GM19395 (cell line): Measurements from ENCODE around the gene SSTR3.
A peak's percentile ranks its signal among the peaks of the same experiment; 100 is the strongest.

Experiments
- ATAC-seq: cut with Tn5 transposase; IDR thresholded peaks from one replicate; pipeline ENCODE4 v1.9.1; 2021; ENCODE audit warnings: mild to moderate bottlenecking, moderate library complexity; ENCODE audit not compliant: unreplicated experiment

SSTR3 gene

DNA sequence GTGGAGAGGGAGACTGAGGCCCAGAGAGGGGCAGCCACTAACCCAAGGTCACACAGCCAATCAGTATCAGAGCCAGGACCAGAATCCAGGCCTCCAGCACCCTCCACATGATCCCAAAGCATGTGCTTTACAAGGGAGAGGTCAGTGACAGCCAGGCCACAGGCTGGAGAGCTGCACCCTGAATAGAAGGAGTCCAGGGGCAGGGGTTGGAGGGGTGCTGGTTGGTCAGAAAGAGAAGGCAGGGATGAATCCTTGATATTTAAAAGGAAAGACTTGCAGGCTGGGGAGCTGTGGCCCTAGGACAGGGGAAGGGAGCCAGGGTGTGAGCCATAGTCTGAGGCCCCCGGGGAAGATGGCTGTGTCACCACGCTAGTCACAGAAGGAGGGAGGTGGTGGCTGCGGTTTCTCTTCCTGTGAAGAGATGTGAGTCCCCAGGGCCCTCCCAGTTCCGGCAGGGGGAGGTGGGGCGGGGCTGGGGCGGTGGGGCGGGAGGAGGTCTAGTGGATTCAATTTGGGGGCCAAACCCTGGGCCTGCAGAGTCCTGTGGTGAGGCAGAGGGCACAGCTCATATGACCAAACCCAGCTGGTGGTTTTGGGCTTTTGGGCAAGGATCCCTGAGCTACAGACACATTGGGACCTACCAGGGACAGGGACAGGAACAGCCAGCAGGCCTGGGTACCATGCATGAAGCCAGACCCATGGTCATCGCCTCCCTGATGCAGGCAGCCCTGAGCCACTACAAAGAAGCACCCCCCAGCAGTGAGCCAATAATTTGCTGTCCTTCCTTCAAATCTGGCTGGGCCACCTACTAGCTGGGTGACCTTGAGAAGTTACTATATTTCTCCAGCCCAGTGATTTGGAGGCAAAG is 17.8 kb upstream of the SSTR3 start:
- no peak for ATAC-seq

DNA sequence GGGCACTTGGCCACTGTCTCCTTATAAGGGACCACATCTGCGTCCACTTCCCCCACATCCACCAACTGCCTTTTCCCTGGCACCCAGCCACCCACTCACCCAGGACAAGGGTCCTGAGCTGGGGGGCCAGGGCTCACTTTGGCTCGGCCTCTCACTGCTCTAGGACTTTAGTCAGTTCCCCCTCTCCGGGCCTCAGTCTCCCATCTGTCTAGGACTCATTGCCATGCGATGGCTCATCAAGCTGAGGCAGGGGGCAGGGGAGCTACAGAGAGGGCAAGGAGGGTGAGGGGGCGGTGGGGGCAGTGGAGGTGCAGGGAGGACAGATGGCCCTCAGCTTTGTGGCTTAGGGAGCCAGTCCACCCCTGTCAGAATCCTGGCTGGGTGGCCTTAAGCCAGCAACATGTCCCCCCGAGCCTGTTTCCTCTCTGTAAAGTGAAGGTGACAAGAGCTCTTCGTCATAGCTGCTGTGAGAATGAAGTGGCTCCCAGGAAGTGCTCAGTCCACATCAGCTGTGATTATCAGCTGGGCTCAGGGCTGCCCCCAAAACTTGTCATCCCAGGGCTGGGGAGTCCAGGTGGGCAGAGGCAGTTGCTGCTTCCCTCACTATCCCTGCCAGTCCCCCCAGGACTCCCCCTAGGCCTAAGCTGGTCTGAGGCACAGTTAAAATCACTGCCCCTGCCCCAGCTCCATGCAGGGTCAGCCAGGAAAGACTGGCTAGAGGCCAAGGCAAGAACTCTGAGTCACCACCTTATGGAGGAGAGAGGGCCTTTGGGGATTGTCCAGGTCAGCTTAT is 16.9 kb upstream of the SSTR3 start:
- ATAC-seq, result no peak

DNA sequence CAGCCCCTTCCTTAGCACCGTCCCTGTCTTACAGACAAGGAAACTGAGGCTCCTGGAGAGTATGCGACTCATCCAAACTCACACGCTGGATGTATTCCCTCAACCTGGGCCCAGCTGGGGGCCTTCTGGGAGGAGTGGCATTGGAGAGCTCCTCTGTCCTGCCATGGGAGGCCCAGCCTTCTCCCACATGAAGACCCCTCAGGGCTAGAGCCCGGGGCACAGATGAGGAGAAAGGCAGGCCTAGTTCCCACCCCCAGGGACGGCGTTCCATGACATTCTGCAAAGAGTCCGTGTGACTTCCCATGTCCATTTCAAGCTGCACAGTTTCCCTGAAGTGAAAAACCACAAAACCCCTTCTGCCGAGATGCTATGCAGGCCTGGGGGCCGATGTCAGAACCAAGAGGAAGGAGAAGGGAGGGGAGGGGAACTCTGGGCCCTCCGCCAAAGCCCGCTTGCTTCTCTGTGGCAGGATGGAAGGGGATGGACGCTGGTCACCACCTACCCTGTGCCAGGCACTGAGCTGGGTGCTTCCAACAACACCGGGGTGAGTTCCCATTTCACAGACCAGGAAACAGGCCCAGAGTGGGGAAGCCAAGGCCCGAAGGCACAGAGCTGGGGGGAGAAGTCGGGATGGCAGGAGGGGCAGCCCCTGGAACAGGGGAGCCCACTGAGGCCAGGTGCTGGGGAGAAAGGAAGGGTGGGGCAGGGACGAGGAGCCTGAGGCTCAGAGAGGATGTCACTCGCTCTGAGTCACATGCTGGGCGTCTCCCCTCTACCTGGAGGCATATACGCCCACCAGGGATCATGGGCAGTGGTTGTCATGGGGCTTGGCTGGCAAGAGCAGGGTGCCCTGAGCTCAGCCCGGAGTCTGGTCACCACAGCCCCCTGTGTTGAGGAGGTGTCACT is 16.1 kb upstream of the SSTR3 start:
- ATAC-seq, result no peak

DNA sequence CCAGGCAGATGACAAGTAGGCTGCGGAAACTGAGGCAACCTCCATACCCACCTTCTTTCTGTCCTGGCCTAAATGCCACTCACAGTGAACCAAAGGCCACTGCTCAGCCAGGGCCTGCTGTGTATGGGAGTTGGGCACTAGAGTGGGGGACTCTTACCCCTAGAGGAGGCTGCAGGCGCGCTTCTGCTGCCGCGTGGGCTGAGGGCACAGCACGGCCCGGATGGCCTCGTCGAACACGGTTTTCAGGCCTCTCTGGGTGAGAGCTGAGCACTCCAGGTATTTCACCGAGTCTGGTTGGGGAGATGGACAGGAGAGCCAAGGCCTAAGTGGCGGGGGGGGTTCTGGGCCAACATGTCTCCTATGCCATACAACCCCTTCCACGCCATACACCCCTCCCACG is 14.2 kb upstream of the SSTR3 start:
- no peak for ATAC-seq

DNA sequence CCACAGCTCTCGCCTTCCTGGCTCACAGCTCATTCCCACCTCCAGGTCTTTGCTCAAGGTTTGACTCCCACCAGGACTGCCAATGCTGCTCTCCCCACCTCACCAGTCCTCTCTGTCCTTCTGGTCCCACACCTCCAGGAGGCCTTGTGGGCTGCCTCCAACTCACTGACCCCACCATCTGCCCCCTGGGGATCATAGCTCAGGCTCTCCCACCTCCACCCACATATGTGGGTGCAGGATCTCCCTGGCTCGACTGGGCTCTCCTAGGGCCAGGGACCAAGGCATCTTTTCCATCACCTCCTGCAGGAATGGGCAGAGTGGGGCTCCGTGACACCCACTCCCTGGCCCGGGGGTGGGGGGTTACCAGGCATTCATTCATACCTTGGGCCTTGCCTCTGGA is 13.8 kb upstream of the SSTR3 start:
- ATAC-seq, result no peak

DNA sequence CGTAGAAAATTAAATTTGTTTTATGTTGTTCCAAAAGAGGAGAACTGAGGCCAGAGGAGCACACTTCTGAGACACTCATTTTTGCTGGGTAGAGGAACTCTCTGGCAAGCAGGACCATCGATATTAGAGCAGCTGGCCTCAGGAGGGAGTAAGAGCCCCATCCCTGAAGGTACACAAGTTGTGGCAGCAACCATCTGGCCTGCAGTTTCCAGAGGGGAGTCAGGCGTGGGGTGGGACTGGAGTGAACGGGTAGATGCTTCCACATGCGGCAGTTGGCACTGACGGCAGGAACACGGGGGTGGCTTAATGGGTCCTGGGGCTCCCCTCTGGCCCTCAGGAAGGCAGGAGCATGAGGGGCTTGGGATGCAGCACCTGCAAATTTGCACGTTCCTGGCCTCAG is 13.2 kb upstream of the SSTR3 start:
- ATAC-seq, result no peak

GRCh38 chr22:37224757-37225420 is 12.6 kb upstream of the SSTR3 start:
- no peak for ATAC-seq

DNA sequence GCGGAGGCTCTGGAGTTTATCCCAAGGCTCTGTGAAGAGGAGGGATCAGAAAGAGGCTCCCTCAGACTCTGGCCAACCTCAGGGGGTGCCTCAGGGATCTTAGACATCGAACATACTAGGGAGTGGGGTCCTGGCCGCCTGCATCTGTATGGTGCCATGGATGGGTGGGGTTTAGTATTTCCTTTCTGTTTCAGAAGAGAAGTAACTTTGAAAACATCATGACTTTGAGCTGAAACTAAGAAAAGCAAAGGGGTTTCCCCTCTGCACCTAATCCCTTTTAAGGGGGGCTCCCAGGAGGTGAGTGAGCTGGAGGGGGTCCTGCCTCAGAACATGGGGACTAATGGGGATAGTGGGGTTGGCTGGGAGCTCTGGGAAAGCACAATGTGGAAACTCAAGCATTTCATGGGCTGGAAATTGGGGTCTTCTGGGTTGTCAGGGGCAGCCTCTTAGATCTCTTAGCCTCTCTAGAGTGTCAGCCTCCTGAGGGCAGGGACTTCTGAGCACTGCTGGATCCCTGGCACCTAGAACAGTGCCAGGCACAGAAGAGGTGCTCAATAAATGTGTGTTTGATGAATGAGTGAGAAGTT is 11.8 kb upstream of the SSTR3 start:
- ATAC-seq, result no peak

DNA sequence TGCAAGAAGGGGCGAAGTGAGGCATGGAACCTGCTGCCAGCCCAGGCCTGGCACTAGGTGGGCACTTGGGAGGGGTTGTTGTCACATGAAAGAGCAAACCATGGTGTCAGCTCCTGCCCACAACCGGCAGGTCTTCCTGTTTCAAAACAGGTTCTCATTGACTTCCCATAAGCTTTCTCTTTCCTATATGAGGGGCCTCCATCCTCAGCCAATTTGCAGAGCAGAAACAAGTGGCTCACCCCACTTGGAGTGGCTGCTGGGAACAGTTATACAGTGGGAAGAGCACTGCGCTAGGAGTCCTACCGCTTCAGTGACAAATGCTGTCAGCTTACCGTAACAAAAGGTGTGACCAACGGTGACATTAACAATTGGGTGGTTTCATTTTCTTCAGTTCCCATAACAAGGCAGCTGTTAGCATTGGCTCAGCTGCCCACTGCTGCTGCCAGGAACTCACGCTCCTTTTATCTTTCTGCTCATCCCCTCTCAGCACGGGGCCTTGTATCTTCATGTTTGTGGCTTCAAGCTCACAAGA is 10.2 kb upstream of the SSTR3 start:
- no peak for ATAC-seq

GRCh38 chr22:37221424-37222333 is 9.4 kb upstream of the SSTR3 start:
- no peak for ATAC-seq

- no peak for ATAC-seq
Observed at GRCh38 chr22:37220543-37220981, 8.3 kb upstream of the SSTR3 start.

GRCh38 chr22:37219533-37219932 is 7.3 kb upstream of the SSTR3 start:
- ATAC-seq, result peak; percentile 2

DNA sequence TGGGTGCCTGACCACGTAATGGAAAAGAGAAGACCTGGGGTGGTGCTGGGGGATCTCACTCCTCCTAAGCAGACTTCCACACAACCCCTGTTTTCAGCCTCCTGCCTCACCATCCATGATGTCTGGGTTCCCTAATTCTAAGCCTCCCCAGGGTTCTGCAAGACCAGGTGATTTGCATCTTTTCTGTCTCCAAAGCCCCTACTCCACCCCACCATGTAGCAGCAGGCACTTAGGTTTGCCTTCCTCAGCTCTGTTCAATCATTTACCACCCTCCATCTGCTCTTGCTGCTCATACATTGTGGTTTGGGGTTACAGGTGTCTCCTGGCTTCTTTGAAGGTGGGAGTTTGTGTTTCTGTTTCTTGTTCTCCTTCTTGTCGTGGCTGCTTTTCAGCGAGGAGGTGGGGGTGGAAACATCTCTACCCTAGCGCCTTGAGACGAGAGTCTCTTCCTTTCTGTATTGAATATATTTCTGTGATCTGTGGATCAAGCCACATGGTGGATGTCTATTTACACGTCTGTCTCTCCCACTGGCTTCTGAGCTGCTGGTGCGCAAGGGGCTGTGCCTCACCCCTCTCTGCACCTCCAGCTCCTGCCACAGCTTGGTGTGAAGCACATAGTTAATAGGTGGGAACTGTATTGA is 6.6 kb upstream of the SSTR3 start:
- peak; percentile 84 for ATAC-seq

- no peak for ATAC-seq
Observed at GRCh38 chr22:37218399-37218770, 6.1 kb upstream of the SSTR3 start.

DNA sequence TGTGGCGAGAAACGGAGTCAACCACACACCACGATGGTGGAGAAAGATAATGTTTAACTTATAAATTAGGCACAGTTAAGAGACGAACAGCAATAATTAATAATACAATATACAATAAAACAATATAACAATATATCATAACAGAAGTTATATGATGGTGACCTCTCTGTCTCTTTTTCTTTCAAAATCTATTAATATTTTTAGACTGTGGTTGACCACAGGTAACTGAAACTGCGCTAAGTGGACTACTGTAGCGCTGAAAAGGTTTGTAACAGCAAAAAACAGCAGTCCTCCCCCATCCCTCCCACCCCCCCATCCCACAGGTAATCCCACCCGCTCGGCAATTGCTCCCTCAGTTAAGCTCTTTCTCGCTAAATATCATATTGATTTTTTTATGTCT is 3.6 kb upstream of the SSTR3 start:
- ATAC-seq, result no peak

- no peak for ATAC-seq
Observed at GRCh38 chr22:37214731-37215030, 2.4 kb upstream of the SSTR3 start.

GRCh38 chr22:37213941-37214730 is 1.9 kb upstream of the SSTR3 start:
- ATAC-seq, result no peak
